Caco-2 (cell line): ENCODE data around the gene VASN. TPM values are rescaled to one million over a fixed set of nuclear protein-coding genes. Genes with fewer than 3 reads are reported as not detected.

Experiments used
- BruUV-seq: library from RNA; stranded (reverse); fragments of 400-500 nt; replicated peaks from 2 replicates; lab custom pipeline; 2021; lab: Mats Ljungman, UMichigan
- CTCF ChIA-PET: fragments of 300-600 bp; sonication (Branson Sonifier 250); formaldehyde crosslinking; loops from one replicate; lab custom pipeline; 2022; ENCODE audit warnings: antibody characterized with exemption; lab: Charles Lee
- POLR2A ChIA-PET: fragments of 300-600 bp; sonication (Branson Sonifier 250); formaldehyde crosslinking; loops from one replicate; lab custom pipeline; 2022; ENCODE audit warnings: antibody characterized with exemption; lab: Charles Lee
- DNase-seq, 2 experiments: peaks; one replicate each; pipeline versions ENCODE4 v3.0.0 to v3.0.0-alpha.2; 2020 to 2022
- H3K27me3 ChIP-seq: replicated peaks from 2 replicates; pipeline ENCODE4 v1.6.0; 2011; ENCODE audit warnings: low read length; ENCODE audit not compliant: control insufficient read depth, insufficient read depth
- H3K36me3 ChIP-seq: 2 replicates; pipeline ENCODE4 v1.5.1; 2011; ENCODE audit warnings: low read length; ENCODE audit not compliant: control insufficient read depth, insufficient read depth
- H3K4me1 ChIP-seq: fragments of 250-450 bp; sonication (Bioruptor Pico); 2 replicates; pipeline ENCODE4 v1.5.1; 2020; ENCODE audit warnings: mild to moderate bottlenecking
- H3K4me3 ChIP-seq: 2 replicates; pipeline ENCODE4 v1.5.1; 2011; ENCODE audit warnings: low read depth, mild to moderate bottlenecking, control low read depth, low read length
- H3K9me3 ChIP-seq: fragments of 250-450 bp; sonication (Bioruptor Pico); 2 replicates; pipeline ENCODE4 v1.5.1; 2020; ENCODE audit warnings: mild to moderate bottlenecking, moderate library complexity
- H3K27ac Mint-ChIP-seq: one replicate; pipeline ENCODE4 v1.8.0; 2022; ENCODE audit warnings: mixed read lengths; ENCODE audit not compliant: unreplicated experiment
- H3K27me3 Mint-ChIP-seq: one replicate; pipeline ENCODE4 v1.8.0; 2022; ENCODE audit warnings: mixed read lengths; ENCODE audit not compliant: insufficient read depth, unreplicated experiment
- H3K36me3 Mint-ChIP-seq: one replicate; pipeline ENCODE4 v1.8.0; 2022; ENCODE audit warnings: mild to moderate bottlenecking, mixed read lengths; ENCODE audit not compliant: insufficient read depth, unreplicated experiment
- H3K4me1 Mint-ChIP-seq: one replicate; pipeline ENCODE4 v1.8.0; 2022; ENCODE audit warnings: low read depth, mixed read lengths; ENCODE audit not compliant: unreplicated experiment
- H3K4me3 Mint-ChIP-seq: one replicate; pipeline ENCODE4 v1.8.0; 2022; ENCODE audit warnings: mild to moderate bottlenecking, moderate library complexity, mixed read lengths; ENCODE audit not compliant: unreplicated experiment
- H3K9me3 Mint-ChIP-seq: one replicate; pipeline ENCODE4 v1.8.0; 2022; ENCODE audit warnings: mixed read lengths; ENCODE audit not compliant: unreplicated experiment
- intact Hi-C: fragments of 100-400 bp; cut with micrococcal nuclease; formaldehyde crosslinking; loops from one replicate; pipeline ENCODE4 v1.10.0; 2022; ENCODE audit not compliant: unreplicated experiment
- total RNA-seq: library from RNA; stranded (reverse); gene quantifications from 2 replicates; pipeline ENCODE4 v1.2.3, GENCODE V29; 2022
- TF ChIP-seq, protein P1 (sequence below), 2 experiments: fragments of 200-600 bp in 1 of 2; IDR thresholded peaks; 1 replicate in 1 of 2; 2 replicates in 1 of 2; pipeline versions ENCODE4 v1.5.1 to v1.8.0; 2011 to 2022; ENCODE audit warnings: antibody characterized with exemption in 1 of 2, control low read depth in 1 of 2, inconsistent platforms in 1 of 2, low read depth in 1 of 2, low read length in 1 of 2, mild to moderate bottlenecking in 1 of 2, moderate library complexity in 1 of 2; ENCODE audit not compliant: insufficient read depth in 1 of 2, severe bottlenecking in 1 of 2, unreplicated experiment in 1 of 2

VASN gene
- total RNA-seq, 1 experiment from 2014 or later, result 2.7 TPM

DNA sequence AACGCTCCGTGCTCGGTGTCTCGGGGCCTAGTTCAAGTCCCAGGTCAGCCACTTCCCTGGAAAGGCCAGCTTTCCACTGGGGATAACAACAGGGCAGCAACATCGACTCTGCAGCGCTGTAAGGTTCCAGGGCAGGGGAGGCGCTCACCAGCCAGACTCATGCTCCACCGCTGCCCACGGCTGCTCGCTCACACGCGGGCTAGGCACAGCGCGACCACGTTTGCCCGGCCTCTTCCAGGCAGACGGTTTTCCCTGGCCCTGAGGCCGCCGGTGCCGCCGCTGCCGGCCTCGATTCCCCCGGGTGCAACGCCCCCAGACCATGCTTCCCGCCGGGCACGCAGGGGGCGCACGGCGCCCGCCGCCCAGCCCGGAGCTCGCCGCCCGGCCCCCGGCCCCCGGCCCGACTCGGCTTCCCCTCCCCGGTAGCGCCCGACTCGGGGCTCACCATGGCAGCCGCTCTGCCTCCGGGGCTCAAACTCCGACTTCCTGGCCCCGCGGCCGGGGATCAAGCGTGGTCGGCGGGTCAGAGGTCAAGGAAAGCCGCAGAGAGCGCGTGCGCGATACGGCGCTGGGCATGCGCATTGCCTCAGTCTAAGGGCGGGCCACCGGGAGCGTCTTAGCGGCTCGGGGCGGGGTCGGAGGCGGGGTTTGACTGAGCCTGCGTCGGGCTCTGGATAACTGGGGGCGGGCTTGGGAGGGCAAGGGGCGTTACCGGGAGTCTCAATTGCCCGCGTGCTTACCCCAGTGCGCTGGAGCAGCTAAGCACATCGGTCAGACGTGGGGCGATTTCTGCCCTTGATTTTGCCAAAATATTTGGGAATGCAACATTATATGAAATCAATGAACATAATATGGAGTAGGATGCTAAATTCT, 20.6 kb upstream of the VASN start, which contains the start of gene PAM16:
PAM16 (minus strand) TSS at position 535 of the 873 bp plus-strand sequence; CDS start at position 448, 87 bp downstream.
- Mint-ChIP-seq H3K4me3 (peak within 1 kb of the TSS; percentile 83), H3K9me3 (no peaks in the 10 kb centered on the region), H3K4me1 (no peaks in the 10 kb centered on the region), H3K27me3 (no peaks in the 10 kb centered on the region), H3K36me3 (peaks cover 12% of the 10 kb centered on the region), H3K27ac (peak within 1 kb of the TSS; percentile 87)
- DNase-seq, result peak; percentile 96 to 97
- Histone ChIP-seq H3K9me3 (no peaks in the 10 kb centered on the region), H3K4me3 (peak within 1 kb of the TSS; percentile 59), H3K4me1 (no peaks in the 10 kb centered on the region), H3K27me3 (no peaks in the 10 kb centered on the region), H3K36me3 (no peaks in the 10 kb centered on the region; the same call in 1 of the 2 replicates)
- TF ChIP-seq, protein P1, sequence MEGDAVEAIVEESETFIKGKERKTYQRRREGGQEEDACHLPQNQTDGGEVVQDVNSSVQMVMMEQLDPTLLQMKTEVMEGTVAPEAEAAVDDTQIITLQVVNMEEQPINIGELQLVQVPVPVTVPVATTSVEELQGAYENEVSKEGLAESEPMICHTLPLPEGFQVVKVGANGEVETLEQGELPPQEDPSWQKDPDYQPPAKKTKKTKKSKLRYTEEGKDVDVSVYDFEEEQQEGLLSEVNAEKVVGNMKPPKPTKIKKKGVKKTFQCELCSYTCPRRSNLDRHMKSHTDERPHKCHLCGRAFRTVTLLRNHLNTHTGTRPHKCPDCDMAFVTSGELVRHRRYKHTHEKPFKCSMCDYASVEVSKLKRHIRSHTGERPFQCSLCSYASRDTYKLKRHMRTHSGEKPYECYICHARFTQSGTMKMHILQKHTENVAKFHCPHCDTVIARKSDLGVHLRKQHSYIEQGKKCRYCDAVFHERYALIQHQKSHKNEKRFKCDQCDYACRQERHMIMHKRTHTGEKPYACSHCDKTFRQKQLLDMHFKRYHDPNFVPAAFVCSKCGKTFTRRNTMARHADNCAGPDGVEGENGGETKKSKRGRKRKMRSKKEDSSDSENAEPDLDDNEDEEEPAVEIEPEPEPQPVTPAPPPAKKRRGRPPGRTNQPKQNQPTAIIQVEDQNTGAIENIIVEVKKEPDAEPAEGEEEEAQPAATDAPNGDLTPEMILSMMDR (IDR thresholded peaks at IDR 0.05; ENCODE audit: insufficient read depth in 1 of 2, low read depth in 1 of 2, low read length in 1 of 2, severe bottlenecking in 1 of 2, unreplicated experiment in 1 of 2), result no peak
- BruUV-seq, result TSS peak; percentile 47
- intact Hi-C loops, result no loop called here
- ChIA-PET CTCF (interaction anchor here (0.7 to 1.2 kb wide), 5 partner anchors 24 to 97 kb away, joined by 3 to 15 read pairs (median 3); no protein-coding TSS in a partner anchor), POLR2A (interaction anchor here (0.5 to 1.2 kb wide), 2 partner anchors 97 to 98 kb away, joined by 3 to 6 read pairs; no protein-coding TSS in a partner anchor)

DNA sequence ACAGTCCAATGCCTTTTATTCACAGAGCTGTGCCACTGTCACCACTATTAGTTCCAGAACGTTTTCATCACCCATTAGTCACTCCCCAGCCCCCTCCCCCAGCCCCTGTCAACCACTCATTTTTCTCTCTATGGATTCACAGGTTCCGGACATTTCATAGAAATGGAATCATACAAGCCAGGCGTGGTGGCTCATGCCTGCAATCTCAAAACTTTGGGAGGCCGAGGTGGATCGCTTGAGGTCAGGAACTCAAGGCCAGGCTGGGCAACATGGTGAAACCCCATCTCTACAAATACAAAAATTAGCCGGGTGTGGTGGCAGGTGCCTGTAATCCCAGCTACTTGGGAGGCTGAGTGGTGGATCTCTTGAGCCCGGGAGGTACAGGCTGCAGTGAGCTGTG, 19.8 kb upstream of the VASN start:
- Mint-ChIP-seq H3K9me3 (no peaks in the 10 kb centered on the region), H3K36me3 (peaks cover 12% of the 10 kb centered on the region), H3K27ac (peak overlapping the region; percentile 87), H3K4me1 (no peaks in the 10 kb centered on the region), H3K4me3 (peak overlapping the region; percentile 83), H3K27me3 (no peaks in the 10 kb centered on the region)
- H3K36me3 ChIP-seq, result no peaks in the 10 kb centered on the region; the same call in 1 of the 2 replicates
- ChIA-PET CTCF (interaction anchor here (0.6 to 1.2 kb wide), 4 partner anchors 23 to 151 kb away, joined by 3 to 15 read pairs (median 4); no protein-coding TSS in a partner anchor), POLR2A (interaction anchor here (1.2 kb wide), 1 partner anchor 98 kb away, joined by 6 read pairs; no protein-coding TSS in a partner anchor)
- no peak overlapping the region for H3K4me3 ChIP-seq
- H3K27me3 ChIP-seq, result no peaks in the 10 kb centered on the region
- TF ChIP-seq, protein P1 (IDR thresholded peaks at IDR 0.05; ENCODE audit: insufficient read depth in 1 of 2, low read depth in 1 of 2, low read length in 1 of 2, severe bottlenecking in 1 of 2, unreplicated experiment in 1 of 2), result no peak
- no TSS peak for BruUV-seq
- no peaks in the 10 kb centered on the region for H3K9me3 ChIP-seq
- no peaks in the 10 kb centered on the region for H3K4me1 ChIP-seq
- DNase-seq, result no peak
- intact Hi-C loops, result no loop called here

DNA sequence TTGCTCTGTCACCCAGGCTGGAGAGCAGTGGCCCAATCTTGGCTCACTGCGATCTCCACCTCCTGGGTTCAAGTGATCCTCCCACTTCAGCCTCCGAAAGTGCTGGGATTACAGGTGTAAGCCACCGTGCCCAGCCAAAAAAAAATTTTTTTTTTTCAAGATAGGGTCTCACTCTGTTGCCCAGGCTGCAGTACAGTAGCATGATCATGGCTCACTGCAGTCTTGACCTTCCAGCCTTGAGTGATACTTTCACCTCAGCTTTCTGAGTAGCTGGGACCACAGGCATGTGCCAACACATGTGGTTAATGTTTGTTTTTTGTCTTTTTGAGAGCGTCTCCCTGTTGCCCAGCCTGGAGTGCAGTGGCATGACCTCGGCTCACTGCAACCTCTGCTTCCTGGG, 18.8 kb upstream of the VASN start:
- TF ChIP-seq, protein P1 (IDR thresholded peaks at IDR 0.05; ENCODE audit: insufficient read depth in 1 of 2, low read depth in 1 of 2, low read length in 1 of 2, severe bottlenecking in 1 of 2, unreplicated experiment in 1 of 2), result no peak
- ChIA-PET CTCF (no interaction called here), POLR2A (no interaction called here)
- peaks cover 12% of the 10 kb centered on the region for H3K36me3 Mint-ChIP-seq
- Histone ChIP-seq H3K4me3 (no peak overlapping the region), H3K36me3 (no peaks in the 10 kb centered on the region; the same call in 1 of the 2 replicates), H3K4me1 (no peaks in the 10 kb centered on the region), H3K27me3 (no peaks in the 10 kb centered on the region), H3K9me3 (no peaks in the 10 kb centered on the region)
- no peaks in the 10 kb centered on the region for H3K27me3 Mint-ChIP-seq
- intact Hi-C loops, result no loop called here
- DNase-seq, result no peak
- no peaks in the 10 kb centered on the region for H3K9me3 Mint-ChIP-seq
- H3K4me1 Mint-ChIP-seq, result no peaks in the 10 kb centered on the region
- no peak overlapping the region for H3K4me3 Mint-ChIP-seq
- no TSS peak for BruUV-seq
- H3K27ac Mint-ChIP-seq, result no peak overlapping the region
